GM18858 (cell line): ENCODE measurements around the gene EIF4G3.
A peak's percentile ranks its signal among the peaks of the same experiment; 100 is the strongest.
"Not testable (repeated sequence)": the region's sequence is repeated elsewhere in the genome, so short reads cannot be mapped to it uniquely, and the experiment has no call there.

Source experiments
- ATAC-seq: cut with Tn5 transposase; IDR thresholded peaks from one replicate; pipeline ENCODE4 v1.9.1; 2021; ENCODE audit not compliant: unreplicated experiment

EIF4G3 gene

DNA sequence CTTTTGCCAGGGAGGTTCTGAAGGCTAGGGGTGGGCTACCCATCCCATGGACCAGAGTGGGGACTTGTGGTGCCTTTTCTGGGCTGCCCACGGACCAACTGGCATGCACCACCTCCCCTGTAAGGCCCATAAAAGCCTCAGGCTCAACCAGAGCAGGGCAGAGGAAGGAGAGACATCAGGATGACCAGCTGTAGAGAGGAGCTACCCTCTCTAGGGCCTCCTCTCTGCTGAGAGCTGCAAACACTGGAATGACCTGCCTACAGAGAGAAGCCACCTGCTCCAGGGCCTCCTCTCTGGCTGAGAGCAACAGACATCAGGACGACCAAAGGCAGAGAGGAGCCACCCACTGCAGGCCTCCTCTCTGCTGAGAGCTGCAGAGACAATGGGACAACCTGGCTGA is 140.9 kb downstream of the EIF4G3 start:
- ATAC-seq, result no peak

DNA sequence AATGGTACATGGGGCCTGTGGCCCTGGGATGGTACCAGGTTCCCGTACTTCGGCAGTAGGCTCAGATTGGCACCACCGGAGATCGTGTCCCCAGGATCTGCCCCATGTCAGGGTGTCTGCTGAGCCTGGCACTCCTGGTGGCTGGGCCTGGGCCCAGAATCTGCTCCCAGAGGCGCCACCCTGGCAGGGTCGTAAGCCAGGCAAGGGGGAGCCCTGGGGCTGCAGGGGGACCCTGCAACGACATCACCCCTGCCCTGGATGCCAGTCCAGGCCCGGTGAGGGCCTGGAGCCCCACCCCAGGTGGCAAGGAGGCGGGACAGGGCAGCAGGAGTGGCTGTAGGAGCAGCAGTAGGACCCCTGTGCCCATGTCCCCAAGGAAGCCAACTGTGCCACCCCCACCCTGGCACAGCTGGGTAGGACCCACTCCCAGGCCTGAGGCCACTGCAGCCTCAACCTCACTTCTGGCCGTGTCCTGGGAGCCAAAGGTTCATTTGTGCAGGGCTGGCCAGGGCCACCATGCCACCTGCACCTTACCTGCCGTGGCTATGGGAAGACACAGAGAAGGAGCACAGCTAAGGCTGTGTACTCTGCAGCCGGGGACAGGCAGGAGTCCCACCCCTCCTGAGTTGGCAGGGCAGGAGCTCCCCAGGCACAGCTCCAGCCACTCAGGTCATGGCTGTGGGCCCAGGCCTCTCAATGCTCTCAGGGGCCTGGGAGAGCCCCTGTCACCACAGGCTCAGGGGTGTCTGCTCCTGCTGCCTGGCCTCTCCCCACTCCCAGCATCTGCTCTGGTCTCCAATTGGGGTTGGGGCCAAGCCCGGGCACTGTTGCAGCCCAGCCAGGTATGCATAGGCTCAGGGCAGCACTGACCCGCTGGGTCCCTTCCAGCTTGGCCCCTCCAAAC is 141.7 kb downstream of the EIF4G3 start:
- ATAC-seq, result no peak

DNA sequence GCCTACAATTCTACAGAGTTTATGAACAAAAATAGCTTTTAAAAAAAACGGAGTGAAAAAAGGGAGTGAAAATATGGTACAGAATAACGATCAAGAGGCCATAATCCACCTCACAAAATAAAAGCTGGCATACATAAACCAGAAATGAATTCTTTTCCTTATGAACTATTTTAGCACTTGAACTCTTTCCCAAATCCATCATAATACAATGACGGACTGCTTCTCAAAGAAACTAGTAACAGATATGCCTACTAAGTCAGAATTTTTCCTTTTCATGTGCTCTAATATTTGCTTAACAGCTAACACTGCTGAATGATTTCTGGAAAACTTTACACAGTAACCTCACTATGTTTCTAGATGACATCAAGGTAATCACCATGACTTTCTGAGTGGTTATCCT is 144.0 kb downstream of the EIF4G3 start:
- ATAC-seq, result no peak

DNA sequence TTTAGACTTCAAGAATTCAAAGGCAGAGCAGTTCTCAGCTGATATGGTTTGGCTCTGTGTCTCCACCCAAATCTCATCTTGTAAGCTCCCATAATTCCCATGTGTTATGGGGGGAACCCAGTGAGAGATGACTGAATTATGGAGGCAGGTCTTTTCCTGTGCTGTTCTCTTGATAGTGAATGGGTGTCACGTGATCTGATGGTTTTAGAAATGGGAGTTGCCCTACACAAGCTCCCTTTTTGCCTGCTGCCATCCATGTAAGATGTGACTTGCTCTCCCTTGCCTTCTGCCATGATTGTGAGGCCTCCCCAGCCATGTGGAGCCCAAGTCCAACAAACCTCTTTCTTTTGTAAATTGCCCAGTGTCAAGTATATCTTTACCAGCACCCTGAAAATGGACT is 146.5 kb downstream of the EIF4G3 start:
- ATAC-seq, result no peak

DNA sequence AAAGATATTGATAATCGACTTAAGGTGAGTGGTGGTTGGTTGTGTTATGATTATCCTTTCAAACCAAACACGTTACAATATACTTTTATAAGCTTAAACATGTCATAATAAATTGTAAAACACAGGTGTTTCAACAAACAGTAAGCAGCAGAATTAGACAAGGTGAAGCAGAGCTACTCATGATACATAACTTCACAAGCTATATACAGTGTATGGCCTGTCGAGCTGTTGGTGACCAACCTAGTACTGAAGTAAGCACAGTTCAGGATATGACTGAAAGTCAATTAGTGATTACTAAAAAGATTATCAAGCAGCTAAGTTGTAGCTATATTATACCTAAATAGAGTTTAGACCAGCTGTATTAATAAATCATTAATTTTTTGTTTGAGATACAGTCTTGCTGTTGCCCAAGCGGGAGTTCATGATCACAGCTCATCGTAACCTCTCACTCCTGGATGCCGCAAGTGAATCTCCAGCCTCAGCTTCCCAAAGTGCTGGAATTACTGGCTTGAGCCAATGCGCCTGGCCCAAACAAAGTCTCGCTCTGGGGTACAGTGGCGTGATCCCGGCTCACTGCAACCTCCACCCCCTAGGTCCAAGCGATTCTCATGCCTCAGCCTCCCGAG is 148.1 kb downstream of the EIF4G3 start:
- ATAC-seq, result no peak

DNA sequence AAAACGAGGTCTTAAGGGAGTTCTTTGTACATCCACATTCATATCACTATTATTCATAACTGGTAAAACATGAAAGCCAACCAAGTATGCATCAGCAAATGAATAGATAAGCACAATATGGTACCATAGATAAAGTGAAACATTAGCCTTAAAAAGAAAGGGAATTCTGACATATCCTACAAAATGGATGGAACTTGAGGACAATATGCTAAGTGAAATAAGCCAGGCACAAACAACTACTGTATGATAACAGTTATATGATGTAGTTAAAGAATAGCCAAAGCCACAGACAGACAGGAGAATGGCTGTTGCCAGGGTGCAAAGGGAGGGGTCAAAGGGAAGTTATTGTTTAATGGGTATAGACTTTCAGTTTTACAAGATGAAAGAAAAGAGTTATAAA is 148.9 kb downstream of the EIF4G3 start:
- no peak for ATAC-seq

DNA sequence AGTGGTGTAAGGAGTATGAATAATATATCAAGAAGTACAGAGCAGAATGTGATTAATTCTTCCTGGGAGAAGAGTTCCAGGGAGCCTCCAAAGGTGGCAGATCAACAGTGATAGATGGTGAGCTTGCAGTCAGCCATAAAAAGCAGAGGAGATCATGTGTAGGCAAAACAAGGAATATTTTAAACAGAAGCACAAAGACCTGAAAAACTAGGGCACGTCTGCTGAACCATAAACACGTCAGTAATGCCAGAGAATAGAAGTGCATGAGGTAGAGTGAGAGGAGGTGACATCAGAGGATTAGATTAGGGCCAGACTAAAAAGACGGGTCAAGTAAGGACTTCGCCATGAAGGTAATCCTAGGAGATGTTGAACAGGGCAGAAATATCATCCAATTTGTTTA is 151.8 kb downstream of the EIF4G3 start:
- no peak for ATAC-seq

DNA sequence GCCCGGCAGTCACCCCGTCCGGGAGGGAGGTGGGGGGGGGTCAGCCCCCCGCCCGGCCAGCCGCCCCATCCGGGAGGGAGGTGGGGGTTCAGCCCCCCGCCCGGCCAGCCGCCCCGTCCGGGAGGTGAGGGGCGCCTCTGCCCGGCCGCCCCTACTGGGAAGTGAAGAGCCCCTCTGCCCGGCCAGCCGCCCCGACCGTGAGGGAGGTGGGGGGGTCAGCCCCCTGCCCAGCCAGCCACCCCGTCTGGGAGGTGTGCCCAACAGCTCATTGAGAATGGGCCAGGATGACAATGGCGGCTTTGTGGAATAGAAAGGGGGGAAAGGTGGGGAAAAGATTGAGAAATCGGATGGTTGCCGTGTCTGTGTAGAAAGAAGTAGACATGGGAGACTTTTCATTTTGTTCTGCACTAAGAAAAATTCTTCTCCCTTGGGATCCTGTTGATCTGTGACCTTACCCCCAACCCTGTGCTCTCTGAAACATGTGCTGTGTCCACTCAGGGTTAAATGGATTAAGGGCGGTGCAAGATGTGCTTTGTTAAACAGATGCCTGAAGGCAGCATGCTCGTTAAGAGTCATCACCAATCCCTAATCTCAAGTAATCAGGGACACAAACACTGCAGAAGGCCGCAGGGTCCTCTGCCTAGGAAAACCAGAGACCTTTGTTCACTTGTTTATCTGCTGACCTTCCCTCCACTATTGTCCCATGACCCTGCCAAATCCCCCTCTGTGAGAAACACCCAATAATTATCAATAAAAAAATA is 152.4 kb downstream of the EIF4G3 start:
- not testable (repeated sequence) for ATAC-seq

DNA sequence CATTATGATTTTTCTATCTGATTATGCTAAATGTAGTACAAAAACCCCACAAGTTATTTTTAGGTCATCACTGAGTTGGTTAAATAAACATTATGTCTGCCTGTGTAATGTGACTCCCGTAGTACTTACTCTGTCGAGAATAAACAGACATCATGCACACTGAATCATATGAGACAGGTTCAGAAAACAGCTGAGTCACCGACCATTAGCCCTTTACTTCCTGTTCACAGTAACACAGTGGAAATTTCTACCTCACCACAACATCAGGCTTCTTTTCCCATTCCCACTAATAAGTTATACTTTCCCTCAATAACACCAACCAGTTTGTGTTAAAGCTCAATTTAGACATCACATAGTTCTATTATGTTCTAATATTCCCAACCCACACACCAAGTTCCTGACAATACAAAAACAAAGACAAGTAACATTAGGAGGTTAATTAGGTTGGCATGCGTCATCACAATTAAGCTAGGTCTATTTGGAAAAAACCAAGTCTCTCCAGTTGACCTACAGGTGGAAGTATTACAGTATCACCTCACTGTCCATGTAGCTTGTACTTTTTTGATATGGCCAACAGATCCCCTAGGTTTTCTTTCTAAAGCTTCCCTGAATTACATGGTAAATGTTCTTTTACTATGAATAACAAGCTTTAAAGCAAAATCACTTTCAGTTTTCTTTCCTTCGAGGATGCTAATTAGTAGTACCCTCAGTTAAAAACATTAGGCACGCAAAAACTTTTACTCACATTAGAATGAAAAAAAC is 154.2 kb downstream of the EIF4G3 start:
- ATAC-seq, result peak; percentile 75

DNA sequence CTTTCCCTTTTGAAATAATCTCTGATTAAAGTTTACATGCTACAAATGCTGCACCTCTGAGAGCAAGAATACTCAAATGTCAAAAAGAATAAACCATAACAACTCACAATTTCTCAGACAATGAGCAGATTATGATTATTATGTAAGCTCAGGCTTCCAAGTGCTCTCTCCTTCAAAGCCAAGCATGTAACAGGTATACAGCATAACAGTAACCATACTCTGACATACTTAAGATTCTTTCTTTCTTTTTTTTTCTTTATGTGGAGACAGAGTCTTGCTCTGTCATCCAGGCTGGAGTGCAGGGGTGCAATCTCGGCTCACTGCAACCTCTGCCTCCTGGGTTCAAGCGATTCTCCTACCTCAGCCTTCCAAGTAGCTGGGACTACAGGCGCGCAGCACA is 155.4 kb downstream of the EIF4G3 start:
- no peak for ATAC-seq

DNA sequence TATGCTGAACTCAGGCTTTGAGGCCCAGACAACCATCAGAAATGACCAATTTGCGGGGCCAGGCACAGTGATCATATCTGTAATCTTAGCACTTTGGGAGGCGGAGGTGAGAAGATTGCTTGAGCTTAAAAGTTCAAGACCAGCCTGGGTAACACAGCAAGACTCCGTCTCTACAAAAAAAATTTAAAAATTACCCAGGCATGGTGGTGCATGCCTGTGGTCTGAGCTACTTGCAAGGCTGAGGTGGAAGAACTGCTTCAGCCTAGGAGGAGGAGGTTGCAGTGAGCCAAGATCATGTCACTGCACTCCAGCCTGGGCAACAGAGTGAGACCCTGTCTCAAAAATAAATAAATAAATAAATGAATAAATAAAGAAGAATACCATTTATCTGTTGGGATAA is 156.5 kb downstream of the EIF4G3 start:
- ATAC-seq, result no peak

DNA sequence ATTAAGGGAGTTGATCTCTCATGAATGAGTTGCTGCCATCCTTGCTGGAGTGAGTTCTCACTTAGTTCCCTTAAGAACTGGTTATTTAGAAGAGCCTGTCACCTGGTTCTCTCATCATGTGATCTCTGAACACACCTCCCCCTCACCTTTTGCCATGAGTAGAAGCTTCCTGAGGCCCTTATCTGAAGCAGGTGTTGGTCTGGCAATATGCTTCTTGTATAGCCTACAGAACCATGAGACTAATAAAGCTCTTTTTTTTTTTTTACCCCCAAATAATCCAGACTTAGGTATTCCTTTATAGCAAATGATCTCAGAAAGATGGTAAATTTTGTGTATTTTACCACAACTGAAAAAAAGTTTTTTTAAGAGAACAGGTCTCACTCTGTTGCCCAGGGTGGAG is 158.0 kb downstream of the EIF4G3 start:
- ATAC-seq, result no peak

DNA sequence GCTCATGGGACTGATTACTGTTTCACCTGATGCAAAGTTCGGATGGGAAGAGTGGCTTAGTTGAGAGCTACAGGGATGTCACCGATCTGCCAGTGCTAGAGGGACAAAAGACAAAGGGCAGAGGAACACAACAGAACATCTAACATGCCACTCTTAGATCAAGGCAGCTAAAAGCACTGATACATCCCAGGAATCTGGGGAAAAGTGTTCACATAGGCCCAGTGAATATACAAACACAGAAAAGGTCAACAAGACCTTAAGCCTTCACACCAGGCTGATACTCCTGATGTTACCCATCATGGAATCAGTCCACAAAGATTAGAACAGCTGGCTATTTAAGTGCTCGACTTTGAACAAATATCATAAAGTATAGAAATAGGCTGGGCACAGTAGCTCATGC is 163.2 kb downstream of the EIF4G3 start:
- no peak for ATAC-seq

DNA sequence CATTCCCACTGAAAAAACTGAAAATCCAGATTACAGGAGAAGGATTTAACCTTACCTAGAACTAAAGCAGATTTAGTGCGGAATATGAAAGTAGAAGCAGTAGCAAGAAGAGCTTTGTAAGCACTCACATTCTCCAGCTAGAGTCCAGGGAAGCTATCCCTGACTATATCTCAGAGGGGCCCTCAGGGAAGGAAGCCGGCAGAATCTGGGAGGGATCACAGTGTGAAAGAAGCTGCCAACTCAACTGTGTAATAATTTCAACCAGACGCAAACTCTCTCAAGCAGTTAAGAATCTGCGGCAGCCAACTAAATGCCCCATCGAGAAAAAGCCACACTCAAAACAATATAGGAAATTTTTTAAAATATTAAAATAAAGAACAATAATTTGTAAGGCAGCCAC is 163.8 kb downstream of the EIF4G3 start:
- no peak for ATAC-seq

DNA sequence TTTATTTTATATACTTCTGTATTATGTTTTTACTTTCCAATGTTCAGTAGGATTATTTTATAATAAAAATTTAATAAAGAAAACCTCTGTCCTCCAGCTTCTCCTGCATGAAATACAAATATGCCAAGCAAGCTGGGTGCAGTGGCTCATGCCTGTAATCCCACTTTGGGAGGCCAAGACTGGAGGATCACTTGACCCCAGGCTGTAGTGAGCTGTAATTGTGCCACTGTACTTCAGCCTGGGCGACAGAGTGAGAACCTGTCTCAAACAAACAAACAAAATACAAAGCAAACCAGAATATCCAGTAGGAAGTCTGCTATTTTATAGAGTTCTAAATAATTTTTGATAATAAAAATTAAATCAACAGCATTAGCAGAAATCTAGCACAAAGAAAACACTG is 168.8 kb downstream of the EIF4G3 start:
- ATAC-seq, result no peak

DNA sequence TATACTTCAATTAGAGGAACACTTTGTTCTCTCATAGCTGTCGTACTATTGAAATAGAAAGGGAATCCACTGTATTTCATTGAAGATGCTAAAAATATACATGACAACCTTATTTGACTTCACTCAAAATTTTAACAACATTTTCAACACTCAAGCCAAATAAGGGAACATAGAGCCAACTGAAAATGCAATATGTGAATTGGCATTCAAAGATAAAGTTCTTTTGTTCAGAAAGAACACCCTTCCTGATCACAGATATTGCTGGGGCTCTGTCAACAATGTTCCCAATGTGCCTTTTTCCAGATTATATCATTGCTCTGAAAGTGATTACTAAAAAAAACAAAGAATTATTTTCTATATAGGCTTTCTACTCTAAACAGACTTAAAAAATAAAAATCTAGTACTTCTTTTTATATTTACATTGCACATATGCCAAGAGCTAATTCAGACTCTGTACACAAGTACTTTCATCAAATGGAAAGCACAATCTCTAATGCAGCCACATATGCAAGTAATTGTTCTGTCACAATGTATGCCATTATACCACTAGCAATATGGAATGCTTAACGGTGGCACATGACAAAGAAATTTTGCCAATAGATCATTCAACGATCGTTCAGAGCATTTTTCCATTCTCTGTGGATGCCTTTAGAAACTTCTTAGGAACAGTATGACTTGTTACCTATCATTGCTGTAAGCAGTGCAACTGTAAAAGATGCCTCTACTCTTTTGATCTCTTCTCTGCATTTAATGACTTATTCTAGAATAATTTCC is 171.0 kb downstream of the EIF4G3 start:
- ATAC-seq, result no peak

DNA sequence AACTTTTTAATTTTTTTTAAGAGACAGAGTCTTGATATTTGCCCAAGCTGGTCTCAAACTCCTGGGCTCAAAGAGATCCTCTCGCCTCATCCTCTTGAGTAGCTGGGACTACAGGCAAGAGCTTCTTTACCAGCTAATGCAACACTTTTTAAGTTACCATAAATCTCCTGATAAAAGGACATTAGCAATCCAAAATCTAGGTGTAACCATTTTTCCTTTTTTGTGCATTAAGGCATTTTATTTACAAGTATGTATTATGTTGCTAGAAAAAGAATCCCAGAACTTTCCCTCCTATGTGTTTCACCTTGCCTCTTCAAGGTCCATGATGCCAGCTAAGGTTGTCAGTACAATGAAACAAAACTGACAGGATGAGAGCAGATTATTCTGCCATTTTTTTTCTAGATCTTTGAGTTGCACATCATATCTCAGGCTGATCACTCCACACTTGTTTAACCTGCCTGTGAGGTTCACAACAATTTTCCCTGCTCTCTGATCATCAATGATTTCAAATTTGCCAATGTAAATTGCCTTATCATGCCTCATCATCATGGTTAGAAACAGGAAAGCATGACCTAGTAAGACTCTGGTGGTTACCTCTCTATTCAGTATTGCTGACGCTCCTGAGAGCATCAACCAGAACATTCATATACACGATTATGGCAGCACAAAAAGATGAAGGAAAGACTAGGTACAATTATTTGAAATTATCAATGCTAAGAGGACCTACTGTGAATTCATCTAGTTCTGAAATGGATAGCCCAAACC is 173.2 kb downstream of the EIF4G3 start:
- ATAC-seq, result no peak

DNA sequence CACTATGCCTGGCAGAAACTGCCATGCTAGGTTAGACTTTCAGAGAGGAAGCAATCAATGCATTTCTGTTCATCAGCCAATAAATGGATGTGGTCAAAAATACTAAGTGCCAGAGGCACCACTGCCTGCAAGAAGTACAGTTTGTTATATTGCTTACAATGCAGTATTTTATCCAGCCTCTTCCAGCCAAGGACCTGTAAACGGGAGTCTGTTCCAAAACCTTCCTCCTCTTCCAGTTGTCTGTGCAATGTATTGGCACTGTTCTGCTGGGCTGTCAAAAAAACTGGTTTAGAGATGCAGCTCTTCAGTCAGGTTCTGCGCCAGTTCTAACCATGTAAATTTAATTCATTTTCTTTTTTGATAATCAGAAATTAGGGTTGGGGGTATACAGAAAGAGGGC is 175.7 kb downstream of the EIF4G3 start:
- ATAC-seq, result no peak

DNA sequence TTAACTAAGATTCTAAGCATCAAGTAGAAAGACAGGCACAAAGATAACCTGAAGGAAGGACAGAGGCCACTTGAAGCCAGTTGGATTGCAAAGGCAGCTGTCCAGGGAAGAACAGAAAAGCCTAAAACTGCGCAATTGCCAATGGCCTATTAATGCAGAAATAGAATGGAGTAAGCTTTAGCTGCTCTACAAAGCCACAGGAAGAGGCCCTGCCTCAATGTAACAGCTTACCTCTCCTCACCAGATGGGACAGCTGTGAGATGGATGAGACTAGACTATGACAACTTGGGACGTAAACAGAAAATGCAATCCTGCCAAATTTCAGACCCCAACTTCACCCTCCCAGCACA is 176.5 kb downstream of the EIF4G3 start:
- no peak for ATAC-seq
